IPS-18a (cell line): ENCODE measurements around the gene ZNF423.

Experiments
- H3K27ac ChIP-seq: one replicate; pipeline ENCODE4 v1.5.1; 2013; ENCODE audit warnings: low read length
- H3K27me3 ChIP-seq: one replicate; pipeline ENCODE4 v1.6.1; 2013; ENCODE audit warnings: mild to moderate bottlenecking, low read length; ENCODE audit not compliant: control insufficient read depth, insufficient read depth
- H3K36me3 ChIP-seq: one replicate; pipeline ENCODE4 v1.6.1; 2013; ENCODE audit warnings: low read depth, low read length; ENCODE audit not compliant: control insufficient read depth
- H3K4me1 ChIP-seq: one replicate; pipeline ENCODE4 v1.6.1; 2013; ENCODE audit warnings: low read depth, low read length; ENCODE audit not compliant: control insufficient read depth
- H3K4me3 ChIP-seq: one replicate; pipeline ENCODE4 v1.5.1; 2013; ENCODE audit warnings: low read length
- H3K9ac ChIP-seq: one replicate; pipeline ENCODE4 v1.6.1; 2013; ENCODE audit warnings: mild to moderate bottlenecking, low read length, moderate library complexity
- H3K9me3 ChIP-seq: one replicate; pipeline ENCODE4 v1.6.1; 2013; ENCODE audit warnings: low read depth, low read length; ENCODE audit not compliant: control insufficient read depth

Gene ZNF423

GRCh38 chr16:49832177-49832576 is 23.7 kb downstream of the ZNF423 start:
- Histone ChIP-seq H3K4me3 (no peak overlapping the region), H3K9ac (no peak overlapping the region), H3K27ac (no peak overlapping the region), H3K9me3 (no peaks in the 10 kb centered on the region), H3K4me1 (peaks cover 43% of the 10 kb centered on the region), H3K27me3 (no peaks in the 10 kb centered on the region), H3K36me3 (no peaks in the 10 kb centered on the region)

GRCh38 chr16:49830873-49831272 is 25.0 kb downstream of the ZNF423 start:
- Histone ChIP-seq H3K4me3 (no peak overlapping the region), H3K36me3 (no peaks in the 10 kb centered on the region), H3K4me1 (peaks cover 38% of the 10 kb centered on the region), H3K9ac (no peak overlapping the region), H3K9me3 (no peaks in the 10 kb centered on the region), H3K27me3 (no peaks in the 10 kb centered on the region), H3K27ac (no peak overlapping the region)

DNA sequence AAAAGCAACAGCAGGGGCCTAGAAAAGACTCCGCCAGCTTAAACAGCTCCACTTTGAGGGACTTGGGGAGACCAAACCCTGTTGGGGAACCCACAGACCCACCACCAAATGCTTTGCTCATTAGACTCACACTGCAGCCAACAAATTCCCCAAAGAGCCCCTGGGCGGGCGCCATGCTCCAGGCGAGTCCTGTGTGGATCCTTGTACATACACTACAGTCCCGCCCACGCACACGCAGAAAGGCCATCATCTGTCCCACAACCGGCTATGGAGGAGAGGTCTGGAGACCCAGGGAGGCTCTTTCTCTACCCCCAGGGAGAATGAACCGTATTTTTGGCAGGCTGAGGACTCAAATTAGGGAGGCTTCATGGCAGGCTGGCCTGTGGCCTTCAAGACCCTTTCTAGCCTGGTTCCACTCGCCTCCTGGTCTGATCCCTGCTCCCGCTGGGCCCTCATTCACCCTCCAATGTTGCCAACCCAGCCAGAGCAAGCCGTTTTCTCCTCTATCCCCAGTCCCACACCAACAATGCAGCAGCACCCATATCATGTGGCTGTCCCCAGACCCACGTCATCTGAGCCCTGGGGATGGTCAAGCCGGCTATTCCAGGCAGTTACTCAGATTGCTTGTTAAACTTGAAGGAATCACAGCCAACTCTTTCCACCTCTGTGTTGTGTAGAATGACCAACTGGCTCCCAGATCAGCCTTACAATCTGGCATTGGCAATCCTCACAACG is 27.2 kb downstream of the ZNF423 start:
- Histone ChIP-seq H3K4me3 (no peak overlapping the region), H3K9me3 (no peaks in the 10 kb centered on the region), H3K9ac (no peak overlapping the region), H3K36me3 (no peaks in the 10 kb centered on the region), H3K27me3 (no peaks in the 10 kb centered on the region), H3K27ac (no peak overlapping the region), H3K4me1 (peaks cover 28% of the 10 kb centered on the region)

DNA sequence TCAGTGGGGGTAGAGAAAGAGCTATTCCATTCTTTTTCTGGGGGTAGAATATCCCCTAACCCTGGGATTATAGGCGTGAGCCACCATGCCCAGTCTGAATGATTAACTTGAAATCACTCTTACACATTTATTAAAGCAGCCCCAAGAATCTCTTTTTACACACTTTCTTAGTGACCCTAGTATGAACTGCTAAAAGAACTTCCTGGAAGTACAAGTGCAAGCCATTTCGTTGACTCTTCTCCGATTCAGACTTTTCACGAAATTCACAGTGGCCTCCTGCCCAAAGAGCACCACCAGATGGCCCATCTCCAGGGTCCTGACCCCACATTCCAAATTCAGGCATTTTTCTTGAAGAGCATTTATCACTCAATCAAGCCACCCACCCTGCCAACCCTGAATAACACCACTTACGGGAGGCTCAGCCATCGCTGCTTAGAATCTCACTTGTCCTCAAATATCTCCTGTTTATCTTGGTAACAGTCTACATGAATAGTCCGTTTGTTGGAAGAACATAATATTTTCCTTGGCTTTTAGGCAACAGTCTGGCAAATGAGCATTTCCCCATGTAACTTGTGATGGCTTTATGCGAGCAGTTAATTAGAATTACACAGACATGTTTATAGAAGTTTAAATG is 28.0 kb downstream of the ZNF423 start:
- peaks cover 21% of the 10 kb centered on the region for H3K4me1 ChIP-seq
- no peaks in the 10 kb centered on the region for H3K9me3 ChIP-seq
- no peak overlapping the region for H3K9ac ChIP-seq
- no peak overlapping the region for H3K4me3 ChIP-seq
- no peak overlapping the region for H3K27ac ChIP-seq
- H3K36me3 ChIP-seq: no peaks in the 10 kb centered on the region
- no peaks in the 10 kb centered on the region for H3K27me3 ChIP-seq

- Histone ChIP-seq H3K27ac (no peak overlapping the region), H3K36me3 (no peaks in the 10 kb centered on the region), H3K4me3 (no peak overlapping the region), H3K4me1 (peaks cover 15% of the 10 kb centered on the region), H3K27me3 (no peaks in the 10 kb centered on the region), H3K9ac (no peak overlapping the region), H3K9me3 (no peaks in the 10 kb centered on the region)
These were observed 29.4 kb downstream of the ZNF423 start for GRCh38 chr16:49826515-49826914.

GRCh38 chr16:49825041-49825440 is 30.9 kb downstream of the ZNF423 start:
- Histone ChIP-seq H3K27me3 (no peaks in the 10 kb centered on the region), H3K27ac (no peak overlapping the region), H3K4me3 (no peak overlapping the region), H3K9me3 (no peaks in the 10 kb centered on the region), H3K4me1 (peaks cover 19% of the 10 kb centered on the region), H3K36me3 (no peaks in the 10 kb centered on the region), H3K9ac (no peak overlapping the region)

GRCh38 chr16:49824593-49824992 is 31.3 kb downstream of the ZNF423 start:
- H3K9ac ChIP-seq: no peak overlapping the region
- H3K4me1 ChIP-seq: peaks cover 19% of the 10 kb centered on the region
- no peaks in the 10 kb centered on the region for H3K27me3 ChIP-seq
- H3K36me3 ChIP-seq: no peaks in the 10 kb centered on the region
- H3K9me3 ChIP-seq: no peaks in the 10 kb centered on the region
- no peak overlapping the region for H3K4me3 ChIP-seq
- no peak overlapping the region for H3K27ac ChIP-seq

- Histone ChIP-seq H3K27ac (no peak overlapping the region), H3K9me3 (no peaks in the 10 kb centered on the region), H3K4me1 (peaks cover 19% of the 10 kb centered on the region), H3K9ac (no peak overlapping the region), H3K36me3 (no peaks in the 10 kb centered on the region), H3K4me3 (no peak overlapping the region), H3K27me3 (no peaks in the 10 kb centered on the region)
These were observed 33.1 kb downstream of the ZNF423 start for GRCh38 chr16:49822649-49823370.

DNA sequence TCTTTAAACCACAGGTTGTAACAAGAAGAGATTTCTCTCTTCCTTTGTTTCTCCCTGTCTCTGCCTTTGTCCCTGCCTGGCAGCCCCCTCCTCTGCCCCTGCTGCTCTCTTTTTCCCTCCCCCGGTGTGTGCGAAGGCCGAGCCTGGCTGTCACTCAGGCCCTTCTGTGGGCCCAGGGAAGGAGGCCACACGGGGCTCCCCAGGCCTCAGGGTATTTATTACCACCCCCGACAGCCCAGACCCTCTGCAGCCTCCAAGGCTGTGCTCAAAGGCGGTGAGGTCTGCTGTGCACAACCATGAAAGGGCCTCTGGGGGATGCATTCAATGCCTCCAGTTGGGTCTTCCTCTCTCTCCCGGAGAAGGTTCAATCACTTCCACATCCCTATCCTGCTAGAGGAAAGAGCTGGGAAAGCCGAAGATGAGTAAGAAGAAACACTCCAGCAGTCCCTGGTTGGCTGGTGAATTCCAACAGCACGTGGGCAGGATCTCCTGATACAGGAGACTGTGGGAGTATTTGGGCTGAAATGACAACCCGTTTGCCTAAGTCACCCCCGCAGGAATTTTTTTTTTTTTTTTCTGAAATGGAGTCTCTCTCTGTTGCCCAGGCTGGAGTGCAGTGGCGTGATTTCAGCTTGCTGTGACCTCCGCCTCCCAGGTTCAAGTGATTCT is 34.2 kb downstream of the ZNF423 start:
- peaks cover 5% of the 10 kb centered on the region for H3K36me3 ChIP-seq
- no peak overlapping the region for H3K4me3 ChIP-seq
- peaks cover 19% of the 10 kb centered on the region for H3K4me1 ChIP-seq
- H3K27me3 ChIP-seq: no peaks in the 10 kb centered on the region
- no peak overlapping the region for H3K27ac ChIP-seq
- no peaks in the 10 kb centered on the region for H3K9me3 ChIP-seq
- peak overlapping the region; percentile 25 for H3K9ac ChIP-seq

GRCh38 chr16:49821156-49821555 is 34.8 kb downstream of the ZNF423 start:
- H3K4me3 ChIP-seq: no peak overlapping the region
- peak overlapping the region; percentile 25 for H3K9ac ChIP-seq
- H3K27me3 ChIP-seq: no peaks in the 10 kb centered on the region
- H3K9me3 ChIP-seq: no peaks in the 10 kb centered on the region
- peaks cover 5% of the 10 kb centered on the region for H3K36me3 ChIP-seq
- no peak overlapping the region for H3K27ac ChIP-seq
- peaks cover 19% of the 10 kb centered on the region for H3K4me1 ChIP-seq

DNA sequence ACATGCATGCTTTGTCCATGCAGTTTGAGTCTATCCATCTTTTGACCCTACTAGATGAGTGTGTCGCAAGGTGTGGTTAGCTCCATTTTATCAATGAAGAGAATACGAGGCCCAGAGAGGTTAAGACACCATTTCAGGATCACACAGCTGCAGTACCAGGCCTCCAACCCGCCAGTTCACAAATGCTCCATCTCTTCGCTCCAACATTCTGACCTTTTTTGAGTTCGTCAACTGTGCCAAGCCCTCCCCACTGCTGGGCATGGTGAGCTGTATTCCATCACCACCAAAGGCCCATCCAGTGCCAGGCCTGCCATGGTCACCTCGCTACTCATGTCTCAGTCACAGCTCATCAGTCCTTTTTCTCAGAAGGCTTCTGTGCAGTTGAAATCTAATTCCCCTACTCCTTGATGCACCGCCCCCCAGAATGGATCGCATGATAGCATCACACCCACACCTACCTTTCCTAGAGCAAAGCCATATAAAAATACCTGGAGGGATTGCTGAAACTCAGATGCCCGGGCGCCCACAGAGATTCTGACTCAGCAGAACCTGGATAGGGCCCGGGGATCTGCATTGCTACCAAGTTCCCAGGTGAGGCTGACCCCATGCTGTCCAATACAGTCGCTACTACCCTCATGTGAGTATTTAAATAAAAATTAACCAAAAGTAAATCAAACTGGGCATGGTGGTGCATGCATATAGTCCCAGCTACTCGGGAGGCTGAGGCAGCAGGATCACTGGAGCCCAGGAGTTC is 38.0 kb downstream of the ZNF423 start:
- no peak overlapping the region for H3K4me3 ChIP-seq
- H3K27me3 ChIP-seq: no peaks in the 10 kb centered on the region
- H3K4me1 ChIP-seq: peaks cover 9% of the 10 kb centered on the region
- H3K9ac ChIP-seq: no peak overlapping the region
- H3K36me3 ChIP-seq: peaks cover 5% of the 10 kb centered on the region
- no peaks in the 10 kb centered on the region for H3K9me3 ChIP-seq
- H3K27ac ChIP-seq: no peak overlapping the region
